Lower leg skin (tissue), 4 donors: ENCODE results near the gene TEX12. TPM values are rescaled to one million over a fixed set of nuclear protein-coding genes. Genes with fewer than 3 reads are reported as not detected.
A peak's percentile ranks its signal among the peaks of the same experiment; 100 is the strongest.

Source experiments
- DNase-seq, 2 donors: peaks; one replicate each; pipeline ENCODE4 v3.0.0-alpha.2; 2019; ENCODE audit warnings: low spot score in 2 of 2
- H3K4me3 ChIP-seq: fragments of 200-600 bp; sonication (generic); 2 replicates; pipeline ENCODE4 v1.5.1; 2017; ENCODE audit warnings: mild to moderate bottlenecking, low read depth; ENCODE audit not compliant: poor library complexity, severe bottlenecking
- POLR2A ChIP-seq, 2 donors: fragments of 450-650 bp; IDR thresholded peaks; one replicate each; pipeline ENCODE4 v1.6.1; 2016 to 2017; ENCODE audit warnings: antibody characterized with exemption in 2 of 2, mild to moderate bottlenecking in 1 of 2, moderate library complexity in 1 of 2
- WGBS, 2 donors: methylation state at CpG; one replicate each; pipeline ENCODE4 v1.1.5; 2018; 5-methylcytosine and 5-hydroxymethylcytosine counted together
- intact Hi-C: fragments of 100-400 bp; cut with DNase I; formaldehyde crosslinking; loops from one replicate; pipeline ENCODE4 v1.15.0; 2023; ENCODE audit warnings: low total_unique reads
- total RNA-seq, 4 donors: library from RNA; depleted of rRNA; stranded (reverse); fragments of >200 nt; gene quantifications; one replicate each; pipeline ENCODE4 v1.1.0, GENCODE V29; 2016
- TF ChIP-seq, protein P1 (sequence below), 3 donors: fragments of 450-650 bp; IDR thresholded peaks; one replicate each; pipeline ENCODE4 v1.5.1; 2016; ENCODE audit warnings: antibody characterized with exemption in 3 of 3, mild to moderate bottlenecking in 3 of 3, moderate library complexity in 2 of 3

Gene TEX12
- total RNA-seq, 4 donors from 2014 or later: 0.22 to 0.75 TPM; not detected in 2

DNA sequence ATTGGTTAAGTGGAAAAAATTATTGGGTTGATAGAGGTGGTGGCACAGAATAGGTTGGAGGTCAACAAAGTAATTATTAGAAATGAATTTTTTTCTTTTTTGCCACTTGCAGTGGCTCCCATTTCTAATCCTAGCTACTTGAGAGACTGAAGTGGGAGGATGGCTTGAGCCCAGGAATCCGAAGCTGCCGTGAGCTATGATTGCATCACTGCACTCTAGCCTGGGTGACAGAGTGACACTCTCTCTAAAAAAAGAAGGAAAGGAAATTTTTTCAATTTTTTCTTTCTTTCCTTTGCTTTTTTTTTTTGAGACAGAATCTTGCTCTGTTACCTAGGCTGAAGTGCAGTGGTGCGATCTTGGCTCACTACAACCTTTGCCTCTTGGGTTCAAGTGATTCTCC, 6.0 kb downstream of the TEX12 start:
- WGBS, 2 donors: 37 to 63% methylated on average over 3 of the region's 3 CpGs
- DNase-seq: no peak
- TF ChIP-seq, protein P1, sequence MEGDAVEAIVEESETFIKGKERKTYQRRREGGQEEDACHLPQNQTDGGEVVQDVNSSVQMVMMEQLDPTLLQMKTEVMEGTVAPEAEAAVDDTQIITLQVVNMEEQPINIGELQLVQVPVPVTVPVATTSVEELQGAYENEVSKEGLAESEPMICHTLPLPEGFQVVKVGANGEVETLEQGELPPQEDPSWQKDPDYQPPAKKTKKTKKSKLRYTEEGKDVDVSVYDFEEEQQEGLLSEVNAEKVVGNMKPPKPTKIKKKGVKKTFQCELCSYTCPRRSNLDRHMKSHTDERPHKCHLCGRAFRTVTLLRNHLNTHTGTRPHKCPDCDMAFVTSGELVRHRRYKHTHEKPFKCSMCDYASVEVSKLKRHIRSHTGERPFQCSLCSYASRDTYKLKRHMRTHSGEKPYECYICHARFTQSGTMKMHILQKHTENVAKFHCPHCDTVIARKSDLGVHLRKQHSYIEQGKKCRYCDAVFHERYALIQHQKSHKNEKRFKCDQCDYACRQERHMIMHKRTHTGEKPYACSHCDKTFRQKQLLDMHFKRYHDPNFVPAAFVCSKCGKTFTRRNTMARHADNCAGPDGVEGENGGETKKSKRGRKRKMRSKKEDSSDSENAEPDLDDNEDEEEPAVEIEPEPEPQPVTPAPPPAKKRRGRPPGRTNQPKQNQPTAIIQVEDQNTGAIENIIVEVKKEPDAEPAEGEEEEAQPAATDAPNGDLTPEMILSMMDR (IDR thresholded peaks at IDR 0.05): no peak
- TF ChIP-seq POLR2A (IDR thresholded peaks at IDR 0.05): no peak

DNA sequence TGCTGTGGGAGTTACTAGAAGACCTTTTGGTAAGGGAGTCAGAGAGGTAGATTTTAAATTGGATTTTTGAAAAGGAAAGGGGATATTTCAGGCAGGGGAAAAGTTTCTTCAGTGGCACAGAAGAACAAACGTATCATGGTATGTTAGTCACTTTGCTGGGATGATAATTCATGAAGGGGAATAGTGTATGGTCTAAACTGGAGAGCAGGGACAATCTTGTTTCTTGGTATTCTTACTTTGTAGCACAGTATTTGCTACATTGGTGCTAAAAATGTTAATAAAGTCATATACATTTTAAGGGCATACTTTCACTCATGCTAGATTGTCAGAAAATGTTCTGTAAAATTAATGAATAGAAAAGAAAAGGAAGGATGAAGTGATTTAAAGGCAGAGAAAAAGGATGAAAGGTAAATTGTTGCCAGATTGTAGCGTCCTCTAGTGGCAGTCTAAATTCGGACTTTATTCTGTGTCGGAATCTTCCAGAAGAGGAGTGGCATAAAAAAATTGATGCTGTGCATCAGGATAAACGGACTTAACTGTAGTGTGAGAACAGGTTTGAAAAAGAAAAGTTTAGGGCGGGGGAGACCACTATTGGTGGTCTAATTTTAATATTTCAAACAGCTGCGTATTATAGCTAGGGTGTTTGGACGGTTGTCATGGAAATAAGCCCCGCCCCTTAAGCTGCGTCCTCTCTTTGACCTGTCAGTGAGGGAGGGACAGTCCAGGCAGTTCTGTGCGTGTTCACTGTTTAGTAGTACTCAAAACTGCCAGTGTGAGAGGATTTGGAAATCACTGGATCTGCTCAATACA, 7.8 kb downstream of the TEX12 start, which contains the start of gene BCO2:
BCO2 (plus strand) TSS at position 724 of the 810 bp plus-strand sequence. CDS start 90 bp downstream, outside the sequence.
- WGBS, 2 donors: 6% methylated on average over 11 of the region's 11 CpGs
- peak; percentile 74 to 91 for DNase-seq
- TF ChIP-seq, protein P1 (IDR thresholded peaks at IDR 0.05): peak in 1 of 3 donors; percentile 59
- TF ChIP-seq POLR2A (IDR thresholded peaks at IDR 0.05): no peak
- intact Hi-C loops: loop anchor here (10.0 kb wide), 1 partner anchor 60 kb away; no protein-coding TSS in a partner anchor
- H3K4me3 ChIP-seq: no peak within 1 kb of the TSS

More for the DNA sequence above, 6.0 kb downstream of the TEX12 start:
- intact Hi-C loops: loop anchor here (10.0 kb wide), 1 partner anchor 58 kb away; no protein-coding TSS in a partner anchor
- H3K4me3 ChIP-seq: no peak overlapping the region

DNA sequence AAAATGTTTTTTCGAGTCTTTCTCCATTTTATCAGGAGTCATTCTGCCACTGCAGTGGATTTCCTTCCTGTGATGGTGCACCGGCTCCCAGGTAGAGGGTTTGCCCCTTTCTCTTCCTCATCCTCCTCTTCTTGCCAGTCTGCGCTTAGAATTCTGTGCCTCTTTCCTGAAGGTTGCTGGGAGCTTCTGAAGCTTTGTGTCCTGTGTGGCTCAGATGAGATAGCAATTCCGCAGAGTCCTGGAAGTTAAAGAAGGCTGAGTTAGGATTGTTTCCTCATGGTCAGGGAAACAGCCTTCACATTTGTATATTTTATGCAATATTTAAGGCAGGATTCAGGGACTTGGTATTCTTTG, 8.4 kb downstream of the TEX12 start:
- intact Hi-C loops: loop anchor here (10.0 kb wide), 1 partner anchor 61 kb away; no protein-coding TSS in a partner anchor
- no peak for DNase-seq
- 30 to 36% methylated on average over 4 of the region's 4 CpGs for WGBS, 2 donors
- H3K4me3 ChIP-seq: no peak overlapping the region
- TF ChIP-seq POLR2A (IDR thresholded peaks at IDR 0.05): no peak
- TF ChIP-seq, protein P1 (IDR thresholded peaks at IDR 0.05): no peak

DNA sequence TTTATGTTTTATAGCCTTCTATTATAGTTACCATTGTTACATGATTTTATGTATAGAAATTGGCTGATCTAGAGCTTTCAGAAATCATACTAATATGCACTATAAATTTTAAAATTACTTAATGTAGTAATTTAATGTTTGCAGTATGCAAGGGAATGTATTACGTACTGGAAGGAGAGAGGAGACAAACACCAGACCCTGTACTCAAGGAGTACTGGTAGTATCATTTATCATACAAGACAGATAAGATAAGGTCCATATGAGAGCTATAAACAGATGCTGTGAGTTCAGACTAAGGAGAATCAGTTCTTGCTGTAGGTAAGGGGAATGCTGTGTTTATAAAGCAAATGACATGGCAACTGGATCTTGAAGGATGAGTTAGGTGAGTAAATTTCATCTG, 8.9 kb downstream of the TEX12 start:
- H3K4me3 ChIP-seq: no peak overlapping the region
- WGBS, 2 donors: 89 to 98% methylated on average over 1 of the region's 1 CpG
- no peak for DNase-seq
- intact Hi-C loops: loop anchor here (10.0 kb wide), 1 partner anchor 61 kb away; no protein-coding TSS in a partner anchor
- TF ChIP-seq, protein P1 (IDR thresholded peaks at IDR 0.05): no peak
- no peak for TF ChIP-seq POLR2A (IDR thresholded peaks at IDR 0.05)

DNA sequence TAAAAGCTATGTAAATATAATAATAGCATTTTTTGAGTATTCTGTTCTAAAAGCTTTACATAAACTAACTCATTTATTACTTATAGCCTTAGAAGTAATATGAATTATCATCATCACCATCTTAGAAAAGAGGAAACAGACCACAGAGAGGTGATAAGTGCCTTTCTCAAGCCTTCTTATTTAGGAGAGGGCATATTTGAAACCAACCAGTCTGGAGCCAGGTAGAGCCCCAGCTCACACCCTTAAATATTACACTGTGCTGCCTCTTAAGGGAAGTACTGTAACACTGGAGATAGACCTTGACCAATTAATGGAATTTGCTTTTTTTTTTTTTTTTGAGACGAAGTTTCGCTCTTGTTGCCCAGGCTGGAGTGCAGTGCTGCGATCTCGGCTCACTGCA, 10.4 kb downstream of the TEX12 start:
- TF ChIP-seq, protein P1 (IDR thresholded peaks at IDR 0.05): no peak
- TF ChIP-seq POLR2A (IDR thresholded peaks at IDR 0.05): no peak
- intact Hi-C loops: loop anchor here (10.0 kb wide), 1 partner anchor 63 kb away; no protein-coding TSS in a partner anchor
- H3K4me3 ChIP-seq: no peak overlapping the region
- WGBS, 2 donors: 89 to 91% methylated on average over 4 of the region's 4 CpGs
- DNase-seq: no peak
